ENCODE results near the gene OR4Q3. TPM values are rescaled to one million over a fixed set of nuclear protein-coding genes. Genes with fewer than 3 reads are reported as not detected.

OR4Q3 gene
- not detected in 2 replicates for total RNA-seq

GRCh38 chr14:19743256-19743655 is at the start of gene OR4Q3:
TSS of gene OR4Q3 (plus strand) at chr14:19743571.

GRCh38 chr14:19773204-19773603 is 29.8 kb downstream of the OR4Q3 start, which contains the start of gene OR4M1:
TSS of gene OR4M1 (plus strand) at chr14:19773504. CDS start at chr14:19780323, 6,819 bp downstream.

Other genes starting within 250 kb of the OR4Q3 start
- gene OR11H2, start 29.7 kb upstream of the OR4Q3 start, total RNA-seq: not detected in 2 replicates
- not detected in 2 replicates for gene OR4M1, start 29.9 kb downstream of the OR4Q3 start, total RNA-seq
- not detected in 2 replicates for gene OR4N2, start 60.2 kb downstream of the OR4Q3 start, total RNA-seq
- gene OR4K2, start 131.6 kb downstream of the OR4Q3 start, total RNA-seq: not detected in 2 replicates
- gene OR4K5, start 177.0 kb downstream of the OR4Q3 start, total RNA-seq: not detected in 2 replicates
- not detected in 2 replicates for gene OR4K1, start 187.3 kb downstream of the OR4Q3 start, total RNA-seq
- not detected in 2 replicates for gene OR4K15, start 232.0 kb downstream of the OR4Q3 start, total RNA-seq

Data from regular cardiac myocyte (primary cell).